HG03565 (cell line): ENCODE results near the gene PGLYRP1.

Experiments used
- ATAC-seq: cut with Tn5 transposase; IDR thresholded peaks from one replicate; pipeline ENCODE4 v1.9.1; 2021; ENCODE audit warnings: mild to moderate bottlenecking, moderate library complexity; ENCODE audit not compliant: unreplicated experiment

The PGLYRP1 gene

DNA sequence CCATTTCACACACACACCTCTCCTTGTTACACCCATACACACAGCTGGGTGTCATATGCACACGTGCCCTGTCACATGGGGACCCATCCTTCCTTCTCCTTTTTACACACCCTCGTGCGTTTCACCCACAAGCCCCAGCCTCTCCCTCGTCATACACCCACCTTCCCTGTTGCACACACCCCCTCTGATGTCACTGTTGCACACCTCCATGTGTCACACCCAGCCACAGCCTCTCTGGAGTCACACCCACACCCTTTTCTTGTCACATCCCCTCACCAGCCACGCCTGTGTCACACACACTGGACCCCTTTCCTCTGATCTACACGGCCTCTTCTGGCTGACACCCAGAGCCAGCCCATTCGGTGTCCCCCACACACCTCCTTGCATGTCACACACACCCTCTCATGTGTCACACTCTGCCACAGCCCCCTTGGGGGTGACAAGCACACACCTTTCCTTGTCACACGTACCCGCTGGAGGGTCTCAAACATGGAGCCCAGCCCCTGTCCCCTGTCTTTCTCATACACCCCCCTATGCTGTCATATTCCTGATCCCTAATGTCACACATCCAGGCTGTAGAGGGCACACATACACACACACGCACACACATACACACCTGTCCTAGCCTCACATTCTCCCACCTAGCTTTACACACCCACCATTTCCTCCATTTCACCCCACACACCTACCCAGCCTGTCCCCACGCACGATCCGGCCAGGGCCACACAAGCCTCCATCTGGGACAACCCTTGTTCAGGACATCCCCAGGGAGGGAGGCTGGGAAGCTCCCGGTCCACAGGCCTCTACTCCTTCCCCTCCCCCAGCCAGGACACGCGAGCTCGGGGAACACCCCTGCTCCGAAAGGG is 50.5 kb downstream of the PGLYRP1 start:
- ATAC-seq: no peak

DNA sequence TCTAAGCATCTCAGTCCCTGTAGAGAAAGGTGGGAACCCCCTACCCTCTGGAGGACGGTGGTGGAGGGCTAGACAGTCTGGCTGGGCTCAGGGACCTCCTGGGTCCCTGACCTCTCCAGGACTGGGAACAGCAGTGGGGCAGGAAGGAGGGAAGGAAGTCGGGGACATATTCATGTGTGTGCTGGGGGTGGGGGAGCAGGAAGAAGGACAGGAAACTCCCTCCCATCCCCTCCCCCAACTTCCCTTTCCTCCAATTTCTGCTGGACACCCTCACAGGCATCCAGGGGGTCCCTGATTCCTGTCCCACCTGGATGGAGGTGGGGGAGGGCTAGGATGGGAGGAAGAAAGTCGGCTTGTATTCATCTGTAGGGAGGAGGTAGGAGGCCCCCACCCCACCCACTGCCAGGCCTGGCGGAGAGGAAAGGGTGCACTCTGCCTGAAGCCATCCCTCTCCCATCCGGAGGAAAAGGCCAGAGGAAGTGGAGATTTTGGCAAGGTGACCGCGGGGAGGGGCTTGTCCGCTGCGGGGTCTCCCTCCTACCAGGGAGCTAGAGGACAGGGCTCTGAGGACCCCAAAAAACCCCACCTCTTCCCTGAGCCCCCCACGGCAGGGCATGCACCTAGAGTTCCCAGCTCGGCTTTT is 51.5 kb downstream of the PGLYRP1 start:
- ATAC-seq: no peak

DNA sequence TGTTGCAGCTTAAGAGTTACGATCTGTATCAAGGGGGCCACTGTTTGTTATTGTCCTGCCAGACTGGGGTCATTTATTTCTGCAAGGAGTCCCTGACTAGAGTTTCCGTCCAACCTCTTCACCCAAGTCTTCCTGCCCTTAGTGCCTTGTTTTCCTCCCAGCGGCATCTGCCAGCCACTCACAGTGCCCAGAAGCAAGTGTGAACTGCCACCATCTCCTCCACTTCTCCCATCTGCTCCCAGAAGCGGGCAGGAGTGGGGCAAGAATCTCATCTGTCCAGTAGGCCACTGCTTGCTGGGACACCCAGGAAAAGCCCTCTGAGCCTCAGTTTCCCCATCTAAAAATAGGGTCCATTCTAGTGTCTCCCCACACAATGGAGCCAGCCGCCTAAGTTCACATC is 53.2 kb downstream of the PGLYRP1 start:
- ATAC-seq: no peak
